GM19351 (cell line): Measurements from ENCODE around the gene GAGE12H.
"Not testable (repeated sequence)": the region's sequence is repeated elsewhere in the genome, so short reads cannot be mapped to it uniquely, and the experiment has no call there.

Source experiments
- ATAC-seq: cut with Tn5 transposase; IDR thresholded peaks from one replicate; pipeline ENCODE4 v1.9.1; 2021; ENCODE audit warnings: mild to moderate bottlenecking, moderate library complexity; ENCODE audit not compliant: unreplicated experiment

GAGE12H gene

GRCh38 chrX:49579649-49580048, at the start of gene GAGE12H:
Gene GAGE12H, plus strand, starts transcription at chrX:49579949. Its CDS starts 1,155 bp downstream, at chrX:49581104.
- not testable (repeated sequence) for ATAC-seq

GRCh38 chrX:49531877-49532276, 47.9 kb upstream of the GAGE12H start, which contains the start of gene GAGE12C:
Gene GAGE12C, plus strand, starts transcription at chrX:49532177. Its CDS starts 1,155 bp downstream, at chrX:49533332.
- ATAC-seq, result not testable (repeated sequence)

- ATAC-seq, result not testable (repeated sequence)
Measured at GRCh38 chrX:49541433-49541832, 38.3 kb upstream of the GAGE12H start, which contains the start of gene GAGE12D. Gene GAGE12D, plus strand, starts transcription at chrX:49541733. Its CDS starts 1,155 bp downstream, at chrX:49542888.

- not testable (repeated sequence) for ATAC-seq
Measured at GRCh38 chrX:49550989-49551388, 28.8 kb upstream of the GAGE12H start, which contains the start of gene GAGE12E. Gene GAGE12E, plus strand, starts transcription at chrX:49551289. Its CDS starts 1,155 bp downstream, at chrX:49552444.

- ATAC-seq, result not testable (repeated sequence)
Measured at GRCh38 chrX:49560542-49560941, 19.2 kb upstream of the GAGE12H start, which contains the start of gene GAGE12F. Gene GAGE12F, plus strand, starts transcription at chrX:49560842. Its CDS starts 1,155 bp downstream, at chrX:49561997.

GRCh38 chrX:49568728-49569127, 11.0 kb upstream of the GAGE12H start:
- ATAC-seq, result not testable (repeated sequence)

GRCh38 chrX:49569152-49569551, 10.6 kb upstream of the GAGE12H start:
- not testable (repeated sequence) for ATAC-seq

GRCh38 chrX:49570100-49570499, 9.6 kb upstream of the GAGE12H start, which contains the start of gene GAGE12G:
Gene GAGE12G, plus strand, starts transcription at chrX:49570400. Its CDS starts 1,155 bp downstream, at chrX:49571555.
- not testable (repeated sequence) for ATAC-seq

- not testable (repeated sequence) for ATAC-seq
Measured at GRCh38 chrX:49589196-49589595, 9.4 kb downstream of the GAGE12H start, which contains the start of gene GAGE2A. Gene GAGE2A, plus strand, starts transcription at chrX:49589496. Its CDS starts 1,155 bp downstream, at chrX:49590651.

GRCh38 chrX:49589769-49590478, 10.2 kb downstream of the GAGE12H start:
- not testable (repeated sequence) for ATAC-seq

GRCh38 chrX:49590488-49590887, 10.7 kb downstream of the GAGE12H start:
- not testable (repeated sequence) for ATAC-seq

- ATAC-seq, result not testable (repeated sequence)
Measured at GRCh38 chrX:49598720-49599119, 19.0 kb downstream of the GAGE12H start, which contains the start of gene GAGE1. Gene GAGE1, plus strand, starts transcription at chrX:49599020. Its CDS starts 1,155 bp downstream, at chrX:49600175.

GRCh38 chrX:49610718-49611310, 31.1 kb downstream of the GAGE12H start:
- no peak for ATAC-seq

GRCh38 chrX:49618574-49618973, 38.8 kb downstream of the GAGE12H start:
- no peak for ATAC-seq

- ATAC-seq, result no peak
Measured at GRCh38 chrX:49627086-49627777, 47.5 kb downstream of the GAGE12H start.
